PC-9 (cell line): ENCODE data around the gene SKA1.

Experiments
- CTCF ChIP-seq: fragments of 200-600 bp; sonication (generic); conservative IDR thresholded peaks from 2 replicates; pipeline ENCODE4 v1.6.1; 2017; ENCODE audit warnings: mixed run types, antibody characterized with exemption, mild to moderate bottlenecking, moderate library complexity
- EZH2 ChIP-seq: fragments of 200-600 bp; sonication (generic); IDR thresholded peaks from 2 replicates; pipeline ENCODE4 v1.8.0; 2017; ENCODE audit warnings: antibody characterized with exemption, low read depth

DNA sequence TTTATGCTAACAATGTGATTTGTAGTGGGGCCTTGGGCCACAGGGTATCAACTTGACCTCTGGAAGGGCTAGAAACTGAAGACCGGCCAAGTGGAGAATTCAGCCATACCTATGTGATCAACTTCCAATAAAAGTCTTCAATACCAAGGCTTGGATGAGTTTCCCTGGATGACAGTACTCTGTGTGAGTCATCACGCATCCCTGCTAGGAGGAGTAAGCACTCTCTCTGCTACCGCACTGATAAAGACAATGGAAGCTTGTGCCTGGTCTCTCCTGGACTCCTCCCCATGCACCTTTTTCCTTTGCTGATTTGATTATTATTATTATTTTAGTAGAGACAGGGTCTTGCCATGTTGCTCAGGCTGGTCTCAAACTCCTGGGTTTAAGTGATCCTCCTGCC, 58.1 kb downstream of the SKA1 start:
- no peak for TF ChIP-seq CTCF
- no peak for TF ChIP-seq EZH2
